ENCODE data around the gene TMTC3.
A peak's percentile ranks its signal among the peaks of the same experiment; 100 is the strongest.
"Not testable (repeated sequence)": the region's sequence is repeated elsewhere in the genome, so short reads cannot be mapped to it uniquely, and the experiment has no call there.

Gene TMTC3

DNA sequence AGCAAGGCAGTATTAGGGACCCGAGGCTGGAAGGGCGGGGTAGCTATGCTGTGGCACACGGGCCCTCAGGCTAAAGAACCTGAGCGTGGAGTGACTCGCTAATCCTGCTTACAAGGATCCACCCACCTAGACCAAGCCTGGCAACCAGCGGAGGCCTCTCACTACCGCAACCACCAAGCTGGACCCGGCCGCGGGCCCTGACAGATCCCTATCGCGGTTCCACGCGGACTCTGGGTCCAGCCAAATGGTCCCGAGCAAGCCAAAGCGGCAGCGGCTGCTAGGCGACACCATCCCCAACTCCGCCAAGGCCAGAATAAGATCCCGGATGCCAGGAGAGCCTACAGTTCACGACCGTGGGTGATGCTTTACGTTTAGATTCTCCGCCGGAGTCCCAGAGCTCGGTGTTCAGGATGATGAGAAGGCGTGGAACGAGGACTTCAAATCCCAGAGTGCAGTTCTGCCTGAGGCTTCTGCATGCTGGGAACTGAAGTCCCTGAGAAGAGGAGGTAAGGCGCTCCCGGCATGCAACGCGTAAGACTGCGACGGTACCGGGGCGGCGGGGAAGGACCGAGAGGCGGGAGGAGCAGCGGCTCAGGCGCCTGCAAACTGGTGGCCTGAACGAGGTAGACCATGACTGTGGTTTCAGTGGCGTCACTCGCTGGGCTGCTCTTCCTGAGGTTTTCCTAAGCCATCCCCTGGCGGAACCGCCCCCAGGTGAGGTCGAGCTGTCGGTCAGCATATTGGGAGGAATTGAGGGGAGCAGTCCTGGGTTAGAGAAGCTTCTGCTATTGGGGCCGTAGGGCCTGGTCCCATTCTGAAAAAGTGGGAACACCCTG is at the start of gene TMTC3, which contains the start of gene CEP290:
Gene TMTC3, plus strand, starts transcription at position 534 of the 836 bp plus-strand sequence. CDS start 6,009 bp downstream, outside the sequence.
Gene CEP290, minus strand, starts transcription at position 315 of the 836 bp plus-strand sequence. CDS start 781 bp downstream, outside the sequence.
- DNase-seq (ENCODE audit: low spot score), result peak; percentile 99

DNA sequence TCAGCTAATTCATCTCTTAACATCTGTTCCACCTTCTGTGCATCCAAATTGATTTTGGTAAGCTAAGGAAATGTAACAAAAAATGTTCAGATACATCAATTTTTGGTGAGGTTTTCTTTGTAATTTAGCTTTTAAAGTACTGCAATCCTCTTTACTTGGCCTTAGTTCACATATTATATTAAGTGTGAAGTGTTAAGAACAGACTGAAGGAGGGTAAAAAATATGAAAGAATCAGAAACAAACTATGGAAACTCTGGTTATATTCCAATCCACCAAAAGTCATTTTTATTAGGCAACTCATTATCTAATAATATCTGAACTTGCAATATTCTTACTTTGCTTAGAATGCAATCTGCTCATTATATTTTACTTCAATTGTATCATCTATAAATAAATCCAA is 49.3 kb upstream of the TMTC3 start:
- DNase-seq (ENCODE audit: low spot score), result no peak

DNA sequence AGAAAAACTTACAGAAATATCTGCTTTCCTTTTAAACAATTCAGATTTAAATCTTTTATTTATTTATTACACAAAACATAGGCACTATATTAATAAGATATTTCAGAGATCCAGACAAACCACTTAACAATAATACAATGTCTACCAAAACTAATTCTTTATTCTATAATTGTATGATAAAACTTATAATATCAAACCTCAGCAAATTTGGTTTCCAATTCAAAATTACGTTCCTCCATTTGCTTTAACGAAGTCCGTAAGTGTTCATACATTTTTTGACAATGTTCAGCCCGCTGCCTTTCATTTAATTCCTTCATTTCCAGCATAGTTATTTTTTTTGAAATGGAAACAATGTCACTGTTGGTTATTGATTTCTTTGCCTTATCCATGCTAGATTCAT is 48.5 kb upstream of the TMTC3 start:
- DNase-seq (ENCODE audit: low spot score), result no peak

DNA sequence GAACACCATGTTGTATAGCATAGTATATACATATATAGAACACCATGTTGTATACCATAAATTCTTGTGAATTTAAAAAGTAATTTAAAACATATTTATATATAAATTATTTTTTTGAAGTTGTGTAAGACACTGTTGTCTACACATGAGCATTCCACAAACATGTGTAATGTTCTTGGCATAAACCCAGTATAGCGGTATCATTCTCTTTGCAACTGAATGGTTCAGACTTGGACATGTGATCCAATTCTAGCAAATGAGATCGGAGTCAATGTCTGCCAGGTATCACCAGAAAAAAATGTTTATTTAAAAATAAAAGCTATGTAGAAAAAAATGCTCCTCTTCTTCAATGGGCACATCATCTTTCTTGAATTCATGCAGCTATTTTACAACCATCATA is 34.1 kb upstream of the TMTC3 start:
- DNase-seq (ENCODE audit: low spot score), result no peak

DNA sequence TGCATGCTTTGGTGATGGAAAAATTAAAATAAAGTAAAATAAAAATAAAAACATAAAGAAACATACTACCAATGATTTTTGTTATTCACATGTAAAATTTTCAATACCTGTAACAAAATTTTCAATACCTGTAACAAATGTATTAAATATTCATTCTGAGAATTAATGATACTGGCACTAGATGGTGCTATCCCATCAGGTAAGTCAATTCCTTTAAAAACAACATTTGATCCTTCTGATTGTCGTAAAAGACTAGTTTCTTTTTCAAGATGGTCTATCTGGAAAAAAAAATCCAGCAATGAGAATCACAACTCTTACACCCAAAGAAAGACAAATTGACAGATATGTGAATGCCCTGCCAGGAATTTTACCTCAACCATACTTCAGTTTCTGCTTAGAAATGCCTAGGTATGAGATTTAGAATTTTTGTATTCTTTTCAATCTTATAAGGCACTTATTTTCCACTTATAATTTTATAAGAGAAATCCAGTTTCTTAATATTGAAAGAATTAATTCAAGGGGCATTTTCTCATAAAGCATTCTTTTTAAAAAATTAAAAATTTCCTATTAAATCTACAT is 30.9 kb upstream of the TMTC3 start:
- DNase-seq (ENCODE audit: low spot score), result peak; percentile 39

DNA sequence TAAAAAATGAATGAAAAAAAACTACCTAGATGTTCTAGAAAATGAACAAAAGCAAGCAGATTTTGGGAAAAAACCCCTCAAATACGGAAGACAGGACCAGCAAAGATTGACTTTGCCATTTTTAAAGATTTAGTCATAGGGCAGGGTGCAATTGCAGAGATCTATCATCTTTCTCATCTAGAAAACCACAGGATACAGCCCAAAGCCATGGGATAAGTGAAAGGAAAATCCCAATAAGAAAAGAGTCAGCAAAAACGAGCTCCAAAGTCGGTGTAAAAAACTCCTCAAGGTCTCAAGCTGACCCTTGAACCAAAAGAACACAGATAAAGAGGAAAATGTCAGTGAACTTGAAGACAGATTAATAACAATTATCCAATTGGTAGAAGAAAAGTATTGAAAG is 28.2 kb upstream of the TMTC3 start:
- no peak for DNase-seq (ENCODE audit: low spot score)

DNA sequence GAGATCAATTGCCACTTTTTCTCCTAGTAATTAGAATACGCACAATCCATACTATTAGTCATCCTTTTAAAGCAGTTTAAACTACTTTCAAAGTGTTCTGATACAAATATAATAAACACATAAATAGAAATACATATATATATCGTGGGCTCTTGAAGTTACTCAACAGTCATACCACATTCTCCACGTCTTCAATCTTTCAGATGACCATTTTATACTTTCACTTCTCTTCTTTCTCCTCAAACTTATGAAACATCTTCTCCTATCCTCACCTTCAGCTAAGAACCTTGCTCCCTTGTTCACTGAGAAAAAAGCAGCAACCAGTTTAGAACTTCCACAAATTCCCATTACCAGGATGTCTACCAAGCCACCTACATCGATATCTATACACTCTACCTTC is 19.4 kb upstream of the TMTC3 start:
- DNase-seq (ENCODE audit: low spot score), result no peak

DNA sequence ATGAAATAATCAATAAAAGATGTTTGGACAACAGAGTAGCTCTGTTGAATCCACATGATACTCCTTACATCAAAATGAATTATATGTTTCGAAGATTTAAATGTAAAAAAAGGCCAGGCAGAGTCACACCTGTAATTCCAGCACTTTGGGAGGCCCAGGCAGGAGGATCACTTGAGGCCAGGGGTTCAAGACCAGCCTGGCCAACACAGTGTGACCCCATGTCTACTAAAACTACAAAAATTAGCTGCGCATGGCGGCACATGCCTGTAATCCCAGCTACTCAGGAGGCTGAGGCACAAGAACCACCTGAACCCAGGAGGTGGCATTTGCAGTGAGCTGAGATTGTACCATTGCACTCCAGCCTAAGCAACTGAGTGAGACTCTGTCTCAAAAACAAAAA is 15.0 kb upstream of the TMTC3 start:
- no peak for DNase-seq (ENCODE audit: low spot score)

DNA sequence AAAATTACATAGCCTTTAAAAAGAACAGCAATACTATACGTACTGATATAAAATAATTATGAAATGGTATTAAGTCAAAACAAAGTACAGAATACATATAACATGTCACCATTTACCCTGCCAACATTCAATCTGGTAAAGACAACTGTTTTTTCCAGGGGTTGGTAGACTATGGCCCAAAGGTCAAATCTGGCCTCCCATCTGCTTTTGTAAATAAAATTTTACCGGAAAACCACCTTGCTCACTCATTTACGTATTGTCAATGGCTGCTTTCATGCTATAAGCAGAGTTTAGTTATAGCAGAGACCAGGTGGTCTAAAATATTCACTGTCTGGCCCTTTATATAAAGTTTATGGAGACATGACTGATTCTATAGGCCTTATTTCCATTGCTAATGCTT is 14.3 kb upstream of the TMTC3 start:
- DNase-seq (ENCODE audit: low spot score), result no peak

DNA sequence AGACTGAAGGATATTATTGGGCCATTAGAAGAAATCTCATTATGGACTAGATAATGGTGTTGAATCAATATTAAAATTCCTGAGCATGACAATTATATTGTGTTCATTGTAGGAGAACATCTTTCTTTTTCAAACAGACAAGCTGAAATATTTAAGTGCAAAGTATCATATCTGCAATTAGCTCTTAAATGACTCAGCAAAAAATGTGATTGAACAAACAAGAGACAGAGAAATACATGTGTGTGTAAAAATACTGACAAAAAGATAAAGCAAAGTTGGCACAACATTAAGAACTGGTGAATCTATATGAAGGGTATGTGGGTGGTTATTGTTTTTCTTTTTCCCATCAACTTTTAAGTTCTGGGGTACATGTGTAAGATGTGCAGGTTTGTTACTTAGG is 9.7 kb upstream of the TMTC3 start:
- DNase-seq (ENCODE audit: low spot score), result no peak

DNA sequence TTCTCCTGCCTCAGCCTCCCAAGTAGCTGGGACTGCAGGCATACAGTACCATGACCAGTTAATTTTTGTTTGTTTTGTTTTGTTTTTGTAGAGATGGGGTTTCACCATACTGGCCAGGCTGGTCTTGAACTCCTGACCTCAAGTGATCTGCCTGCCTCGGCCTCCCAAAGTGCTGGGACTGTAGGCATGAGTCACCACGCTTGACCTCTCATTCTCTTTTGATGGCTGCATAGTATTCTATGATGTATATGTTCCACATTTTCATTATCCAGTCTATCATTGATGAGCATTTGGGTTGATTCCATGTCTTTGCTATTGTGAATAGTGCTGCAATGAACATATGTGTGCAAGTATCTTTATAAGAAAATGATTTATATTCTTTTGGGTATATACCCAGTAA is 8.9 kb upstream of the TMTC3 start:
- not testable (repeated sequence) for DNase-seq (ENCODE audit: low spot score)

DNA sequence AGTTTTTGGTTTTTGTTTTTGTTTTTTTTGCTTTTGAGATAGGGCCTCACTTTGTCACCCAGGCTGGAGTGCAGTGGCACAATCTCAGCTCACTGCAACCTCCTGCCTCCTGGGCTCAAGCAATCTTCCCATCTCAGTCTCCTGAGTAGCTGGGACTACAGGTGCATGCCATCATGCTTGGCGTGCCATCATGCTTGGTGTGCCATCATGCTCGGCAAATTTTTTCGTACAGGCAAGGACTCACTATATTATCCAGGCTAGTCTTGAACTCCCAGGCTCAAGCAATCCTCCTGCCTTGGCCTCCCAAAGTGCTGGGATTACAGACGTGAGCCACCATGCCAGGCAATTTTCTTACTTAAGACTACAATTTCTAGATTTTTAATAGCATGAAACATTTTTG is 2.4 kb upstream of the TMTC3 start:
- not testable (repeated sequence) for DNase-seq (ENCODE audit: low spot score)

DNA sequence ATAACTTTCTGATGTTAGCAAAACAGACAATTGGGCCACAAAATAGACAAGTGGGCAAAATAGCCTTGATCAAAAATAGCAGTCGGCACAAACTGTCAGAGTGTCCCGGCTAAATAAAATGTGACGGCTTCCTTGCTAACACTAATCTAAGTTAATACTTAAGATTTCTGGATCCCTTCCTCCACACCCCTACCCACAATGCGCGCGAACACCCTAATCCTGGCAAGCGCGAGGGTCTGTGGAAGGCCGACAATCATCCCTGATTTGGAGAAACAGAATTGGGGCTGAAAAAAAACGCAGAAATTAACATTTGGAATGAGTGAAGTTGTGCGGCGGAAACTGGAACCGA is 708 bp upstream of the TMTC3 start:
- DNase-seq (ENCODE audit: low spot score), result no peak

DNA sequence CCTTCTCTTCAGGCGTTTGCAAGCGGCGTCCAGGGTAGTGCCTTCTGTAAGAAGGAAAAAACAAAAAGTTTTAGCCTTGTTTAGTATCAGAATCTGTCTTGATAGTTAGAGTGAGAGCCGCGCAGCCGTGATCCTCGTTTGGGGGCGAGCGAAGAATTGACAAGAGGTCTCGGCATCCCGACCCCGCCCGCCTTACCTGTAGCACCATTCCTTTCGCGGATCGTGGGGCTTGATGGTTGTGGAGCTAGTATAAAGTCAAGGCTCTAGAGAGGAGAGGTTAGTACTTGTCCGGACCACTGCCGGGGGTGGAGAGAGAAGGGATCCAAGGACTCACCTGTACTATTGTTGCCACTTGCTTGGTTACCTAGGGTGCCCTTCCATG is 494 bp downstream of the TMTC3 start:
- DNase-seq (ENCODE audit: low spot score), result peak; percentile 28

DNA sequence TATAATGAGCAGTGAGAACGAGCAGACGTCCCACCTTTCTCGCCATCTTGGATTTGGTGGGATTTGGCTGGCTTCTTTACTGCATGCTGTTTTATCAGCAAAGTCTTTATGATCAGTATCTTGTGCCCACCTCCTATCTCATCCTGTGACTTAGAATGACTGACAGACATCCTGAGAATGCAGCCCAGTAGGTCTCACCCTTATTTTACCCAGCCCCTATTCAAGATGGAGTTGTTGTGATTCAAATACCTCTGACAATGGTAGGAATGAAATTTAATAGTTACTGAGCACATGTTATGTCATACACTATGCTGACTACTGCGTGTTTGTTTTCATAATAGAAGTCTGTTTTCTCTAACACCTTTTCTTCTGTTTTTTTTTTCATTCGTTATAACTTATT is 1.9 kb downstream of the TMTC3 start:
- DNase-seq (ENCODE audit: low spot score), result no peak

DNA sequence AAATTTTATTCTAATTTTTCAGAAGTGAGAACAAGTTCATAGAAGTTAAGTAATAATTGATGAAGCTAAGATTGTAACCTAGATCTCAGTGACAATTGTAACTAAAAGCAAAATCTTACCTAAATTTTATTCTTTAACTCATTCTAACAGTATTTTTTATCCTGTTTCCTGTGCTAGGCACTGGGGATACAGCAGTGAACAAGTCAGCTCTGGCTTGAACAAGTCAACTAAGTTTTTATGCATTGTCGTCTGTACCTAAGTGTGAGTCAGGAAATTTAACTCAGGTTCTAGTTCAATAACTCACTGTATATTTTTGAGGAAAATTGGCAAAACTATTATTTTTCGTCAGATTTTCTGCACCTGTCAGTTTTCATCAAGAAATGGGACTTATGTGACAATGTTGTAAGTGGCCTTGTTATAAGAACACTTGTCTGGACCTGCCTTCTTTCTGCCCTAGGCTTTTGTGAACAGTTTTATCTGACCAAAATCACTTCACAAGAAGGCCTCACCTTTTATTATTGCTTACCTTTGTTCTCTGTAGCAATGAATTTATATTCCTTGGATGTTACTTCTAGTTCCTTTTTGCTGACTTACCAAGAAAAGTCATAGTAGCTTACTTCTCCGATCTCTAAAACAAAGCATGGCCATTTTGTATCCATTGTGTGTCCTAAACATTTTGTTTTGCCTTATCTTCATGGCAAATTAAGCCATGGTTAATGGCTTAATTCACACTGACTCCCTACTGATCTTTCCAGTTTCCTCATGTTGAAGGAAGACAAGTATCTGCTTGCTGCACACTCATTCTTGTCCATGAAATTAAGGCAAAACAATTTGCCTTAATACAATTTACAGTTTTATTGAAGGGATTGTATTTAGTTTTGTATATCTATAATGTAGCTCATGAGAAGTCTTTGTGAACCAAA is 2.7 kb downstream of the TMTC3 start:
- no peak for DNase-seq (ENCODE audit: low spot score)

DNA sequence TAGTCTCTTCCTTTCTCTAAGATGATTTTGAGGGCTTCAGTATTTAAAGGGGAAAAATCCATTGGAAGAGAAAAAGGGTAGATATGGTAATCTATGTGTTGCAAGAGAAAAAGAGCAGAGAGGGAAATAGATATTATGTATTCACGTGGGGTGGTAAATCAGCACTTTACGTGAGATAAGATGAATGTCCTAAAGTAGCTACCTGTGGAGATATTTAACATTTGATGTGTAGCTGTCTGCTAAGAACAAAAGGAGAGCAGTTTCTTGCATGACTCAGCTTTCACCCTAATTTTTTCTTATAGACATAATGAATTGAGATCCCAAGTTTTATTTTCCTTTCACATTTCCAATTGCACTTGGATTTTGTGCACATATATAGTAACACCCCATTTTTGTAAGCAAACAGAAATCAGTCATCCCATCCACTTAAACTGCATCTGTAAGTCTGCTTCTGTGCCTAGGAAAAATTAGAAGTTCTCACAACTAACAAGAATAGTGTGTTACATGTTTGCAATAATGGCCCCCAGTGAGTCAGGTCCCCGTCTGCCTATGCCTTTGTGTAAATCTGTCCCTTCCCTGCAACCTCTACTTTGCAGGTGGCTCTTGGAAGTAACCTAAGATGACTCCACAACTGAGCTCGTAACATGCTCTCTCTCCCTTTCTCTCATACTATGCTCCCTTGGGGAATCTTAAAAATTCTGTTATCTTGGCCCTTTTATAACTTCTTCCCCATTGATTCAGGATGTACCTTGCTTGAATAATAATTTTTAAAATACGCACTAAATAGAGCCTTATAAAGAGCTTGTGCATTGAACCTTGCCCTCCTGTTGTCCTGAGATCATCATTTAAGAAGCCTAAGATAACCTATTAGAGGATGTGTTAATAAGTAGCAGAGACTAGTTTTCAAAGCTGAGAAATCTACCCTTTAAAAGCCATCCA is 3.7 kb downstream of the TMTC3 start:
- no peak for DNase-seq (ENCODE audit: low spot score)

DNA sequence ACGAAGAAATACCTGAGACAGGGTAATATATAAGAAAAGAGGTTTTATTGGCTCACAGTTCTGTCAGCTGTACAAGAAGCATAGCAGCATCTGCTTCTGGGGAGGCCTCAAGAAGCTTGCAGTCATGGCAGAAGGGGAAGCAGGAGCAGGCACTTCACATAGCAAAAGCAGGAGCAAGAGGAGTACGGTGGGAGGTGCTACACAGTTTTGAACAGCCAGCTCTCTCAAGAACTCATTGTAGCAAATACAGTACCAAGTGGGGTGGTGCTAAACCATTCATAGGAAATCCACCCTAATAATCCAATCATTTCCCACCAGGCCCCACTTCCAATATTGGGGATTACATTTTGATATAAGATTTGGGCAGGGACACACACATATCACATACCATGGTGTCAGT is 8.0 kb downstream of the TMTC3 start:
- DNase-seq (ENCODE audit: low spot score), result no peak

DNA sequence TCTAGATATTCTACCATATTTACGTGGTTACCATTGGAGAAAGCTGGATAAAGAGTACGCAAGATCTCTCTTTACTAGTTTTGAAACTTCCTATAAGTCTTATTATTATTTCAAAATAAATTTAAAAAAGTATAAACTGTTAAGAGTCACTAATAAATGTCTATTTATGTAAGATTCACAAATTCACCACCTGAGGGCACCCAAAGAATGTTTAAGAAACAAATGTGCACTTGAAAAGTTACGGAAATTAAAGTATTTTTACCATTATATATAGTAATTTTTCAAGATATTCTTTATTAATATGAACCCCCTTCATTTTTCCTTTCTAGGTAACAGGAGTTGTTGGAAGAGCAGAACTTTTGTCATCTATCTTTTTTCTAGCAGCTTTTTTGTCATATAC is 11.9 kb downstream of the TMTC3 start:
- peak; percentile 3 for DNase-seq (ENCODE audit: low spot score)

DNA sequence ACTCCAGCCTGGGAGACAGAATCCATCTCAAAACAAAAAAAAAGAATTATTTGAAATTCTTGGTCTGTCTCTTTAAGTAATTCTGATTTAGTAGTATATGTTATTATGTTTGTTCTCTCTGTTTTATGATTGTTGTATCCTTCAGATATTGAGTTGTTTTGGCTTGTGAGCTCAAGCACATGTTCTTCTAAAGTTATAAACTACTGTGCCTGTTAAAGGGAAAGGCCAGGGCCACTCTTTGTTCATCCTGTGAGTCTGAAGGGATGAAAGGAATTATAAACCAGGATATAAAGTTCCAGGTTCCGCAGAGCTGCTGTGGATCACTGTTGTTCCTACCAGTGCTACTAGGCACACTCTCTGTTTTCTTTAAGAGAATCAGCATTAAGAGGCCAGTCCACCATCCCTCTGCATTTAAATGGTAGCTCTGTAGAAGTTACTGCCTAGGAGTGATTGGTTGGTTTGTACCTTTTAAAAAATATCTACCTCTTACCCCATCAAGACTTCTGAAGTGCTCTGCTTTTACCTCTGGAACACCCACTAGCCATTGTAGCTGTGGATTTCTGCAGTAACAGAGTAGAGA is 14.1 kb downstream of the TMTC3 start:
- DNase-seq (ENCODE audit: low spot score), result no peak

DNA sequence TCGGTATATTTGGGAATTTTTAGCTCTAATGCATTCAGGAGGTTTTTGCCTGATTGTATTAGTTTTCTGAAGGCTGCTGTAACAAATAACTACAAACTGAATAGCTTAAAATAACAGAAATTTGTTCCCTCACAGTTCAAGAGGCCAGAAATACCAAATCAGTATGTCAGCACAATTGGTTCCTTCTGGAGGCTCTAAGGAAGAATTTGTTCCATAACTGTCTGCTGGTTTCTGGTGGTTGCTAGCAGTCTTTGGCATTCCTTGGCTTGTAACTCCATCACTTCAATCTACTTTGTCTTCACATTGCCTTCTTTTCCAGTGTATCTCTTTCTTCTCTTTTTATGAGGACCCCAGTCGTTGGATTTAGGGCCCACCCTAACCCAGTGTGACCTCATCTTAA is 21.3 kb downstream of the TMTC3 start:
- DNase-seq (ENCODE audit: low spot score), result no peak

Measured in SW480 (cell line).